H1 (cell line): ENCODE measurements around the gene SLC25A6. TPM values are rescaled to one million over a fixed set of nuclear protein-coding genes. Genes with fewer than 3 reads are reported as not detected.

Experiments used
- CTCF ChIA-PET: fragments of 300-600 bp; sonication (Branson Sonifier 250); formaldehyde crosslinking; loops from one replicate; lab custom pipeline; 2021; ENCODE audit not compliant: partially characterized antibody; lab: Charles Lee
- POLR2A ChIA-PET: fragments of 300-600 bp; sonication (Branson Sonifier 250); formaldehyde crosslinking; loops from one replicate; lab custom pipeline; 2021; ENCODE audit warnings: inconsistent platforms; ENCODE audit not compliant: partially characterized antibody; lab: Charles Lee
- DNase-seq, 2 experiments: peaks; one replicate each; pipeline versions ENCODE4 v3.0.0 to v3.0.0-alpha.2; 2010 to 2022; ENCODE audit warnings: low spot score in 2 of 2, low read depth in 1 of 2, mixed read lengths in 1 of 2
- FAIRE-seq: peaks from 2 replicates; lab custom pipeline; 2011; peaks lifted over from hg19 to GRCh38; lab: Jason Lieb, UNC
- H2AFZ ChIP-seq: 2 replicates; pipeline ENCODE4 v1.8.1; 2012; ENCODE audit warnings: low read length, inconsistent platforms
- H2AK5ac ChIP-seq: 2 replicates; pipeline ENCODE4 v1.6.1; 2013; ENCODE audit warnings: low read depth, low read length
- H2BK120ac ChIP-seq: replicated peaks from 2 replicates; pipeline ENCODE3; 2013; ENCODE audit warnings: low read depth, low read length, inconsistent platforms
- H2BK12ac ChIP-seq: 2 replicates; pipeline ENCODE4 v1.6.1; 2013; ENCODE audit warnings: low read depth, low read length
- H2BK15ac ChIP-seq: 2 replicates; pipeline ENCODE4 v1.6.1; 2013; ENCODE audit warnings: low read length
- H2BK20ac ChIP-seq: 2 replicates; pipeline ENCODE4 v1.6.1; 2013; ENCODE audit warnings: low read length
- H2BK5ac ChIP-seq: 2 replicates; pipeline ENCODE4 v1.6.1; 2013; ENCODE audit warnings: low read depth, low read length
- H3K14ac ChIP-seq: 2 replicates; pipeline ENCODE4 v1.6.1; 2013; ENCODE audit warnings: inconsistent platforms; ENCODE audit not compliant: insufficient read length
- H3K18ac ChIP-seq: 2 replicates; pipeline ENCODE4 v1.6.1; 2013; ENCODE audit warnings: low read length; ENCODE audit errors: extremely low read depth
- H3K23ac ChIP-seq: 2 replicates; pipeline ENCODE4 v1.6.1; 2013; ENCODE audit warnings: inconsistent platforms; ENCODE audit not compliant: insufficient read length
- H3K23me2 ChIP-seq: 2 replicates; pipeline ENCODE4 v1.6.1; 2013; ENCODE audit warnings: low read depth, low read length
- H3K27ac ChIP-seq: 2 replicates; pipeline ENCODE4 v1.6.1; 2011; ENCODE audit warnings: low read depth, low read length, inconsistent platforms
- H3K27me3 ChIP-seq, 4 experiments: replicated peaks in 1 of 4; 1 replicate in 1 of 4; 2 replicates in 3 of 4; pipeline versions ENCODE4 v1.6.1 to v1.8.1; 2011 to 2013; ENCODE audit warnings: low read length in 3 of 4, mild to moderate bottlenecking in 3 of 4, inconsistent platforms in 2 of 4, mixed read lengths in 2 of 4, moderate library complexity in 1 of 4; ENCODE audit not compliant: control insufficient read depth in 3 of 4, insufficient read depth in 3 of 4; ENCODE audit errors: extremely low read depth in 1 of 4
- H3K36me3 ChIP-seq, 4 experiments: 2 replicates each; pipeline versions ENCODE4 v1.6.1 to v1.8.1; 2011 to 2013; ENCODE audit warnings: mild to moderate bottlenecking in 4 of 4, low read length in 3 of 4, moderate library complexity in 2 of 4, control low read depth in 1 of 4, inconsistent platforms in 1 of 4; ENCODE audit not compliant: insufficient read depth in 4 of 4, control insufficient read depth in 2 of 4
- H3K4ac ChIP-seq: replicated peaks from 2 replicates; pipeline ENCODE3; 2013; ENCODE audit warnings: low read length, low read depth, mixed read lengths, inconsistent platforms; ENCODE audit not compliant: insufficient read length
- H3K4me1 ChIP-seq, 4 experiments: replicated peaks in 1 of 4; 1 replicate in 1 of 4; 2 replicates in 3 of 4; pipeline versions ENCODE4 v1.6.1 to v1.8.1; 2011 to 2013; ENCODE audit warnings: low read length in 3 of 4, inconsistent platforms in 2 of 4, mixed read lengths in 1 of 4; ENCODE audit not compliant: insufficient read depth in 4 of 4, control insufficient read depth in 3 of 4
- H3K4me2 ChIP-seq, 2 experiments: 2 replicates each; pipeline versions ENCODE4 v1.6.1 to v1.8.1; 2011 to 2013; ENCODE audit warnings: low read depth in 2 of 2, low read length in 2 of 2, control low read depth in 1 of 2, inconsistent platforms in 1 of 2, mild to moderate bottlenecking in 1 of 2; ENCODE audit not compliant: insufficient read depth in 1 of 2
- H3K4me3 ChIP-seq, 4 experiments: fragments of 200-600, 300-600 bp in 1 of 4; sonication (generic), shearing (Covaris generic), sonication (Bioruptor Twin) in 1 of 4; 2 replicates each; pipeline versions ENCODE4 v1.5.1 to v1.8.1; 2011 to 2016; ENCODE audit warnings: low read length in 4 of 4, low read depth in 3 of 4, control low read depth in 2 of 4, inconsistent platforms in 2 of 4, mild to moderate bottlenecking in 2 of 4, mixed read lengths in 1 of 4, moderate library complexity in 1 of 4; ENCODE audit not compliant: insufficient read depth in 2 of 4; ENCODE audit errors: extremely low read depth in 1 of 4
- H3K56ac ChIP-seq: replicated peaks from 2 replicates; pipeline ENCODE3; 2013; ENCODE audit warnings: low read depth, mild to moderate bottlenecking, mixed read lengths, low read length, inconsistent platforms; ENCODE audit not compliant: insufficient read length
- H3K79me1 ChIP-seq: 2 replicates; pipeline ENCODE4 v1.6.1; 2013; ENCODE audit warnings: low read depth, low read length, control low read depth
- H3K79me2 ChIP-seq, 2 experiments: 2 replicates each; pipeline versions ENCODE4 v1.6.1 to v1.8.1; 2012 to 2013; ENCODE audit warnings: low read length in 2 of 2, mild to moderate bottlenecking in 2 of 2, inconsistent platforms in 1 of 2; ENCODE audit not compliant: insufficient read depth in 2 of 2, control insufficient read depth in 1 of 2
- H3K9ac ChIP-seq, 4 experiments: replicated peaks in 1 of 4; 1 replicate in 1 of 4; 2 replicates in 3 of 4; pipeline versions ENCODE4 v1.6.1 to v1.8.1; 2011 to 2013; ENCODE audit warnings: low read depth in 3 of 4, low read length in 3 of 4, control low read depth in 2 of 4, mild to moderate bottlenecking in 2 of 4, moderate library complexity in 2 of 4, inconsistent platforms in 1 of 4; ENCODE audit errors: extremely low read depth in 1 of 4
- H3K9me3 ChIP-seq, 2 experiments: 2 replicates each; pipeline versions ENCODE4 v1.6.1 to v1.8.1; 2012 to 2013; ENCODE audit warnings: mild to moderate bottlenecking in 2 of 2, moderate library complexity in 2 of 2, control low read depth in 1 of 2, inconsistent platforms in 1 of 2, low read depth in 1 of 2, low read length in 1 of 2, mixed read lengths in 1 of 2; ENCODE audit not compliant: insufficient read depth in 2 of 2
- H4K20me1 ChIP-seq, 2 experiments: replicated peaks in 1 of 2; 2 replicates each; pipeline versions ENCODE3 to v1.8.1; 2011 to 2013; ENCODE audit warnings: inconsistent platforms in 2 of 2, low read length in 2 of 2, mild to moderate bottlenecking in 1 of 2; ENCODE audit not compliant: insufficient read depth in 2 of 2, control insufficient read depth in 1 of 2
- H4K5ac ChIP-seq: 2 replicates; pipeline ENCODE4 v1.6.1; 2013; ENCODE audit warnings: low read length, low read depth, mixed read lengths, inconsistent platforms; ENCODE audit not compliant: insufficient read length
- H4K8ac ChIP-seq: 2 replicates; pipeline ENCODE4 v1.8.0; 2013; ENCODE audit warnings: mild to moderate bottlenecking, moderate library complexity, low read length, inconsistent platforms; ENCODE audit not compliant: insufficient read depth; ENCODE audit errors: extremely low read depth
- H4K91ac ChIP-seq: replicated peaks from 2 replicates; pipeline ENCODE3; 2013; ENCODE audit warnings: low read length, mixed read lengths, inconsistent platforms; ENCODE audit not compliant: insufficient read length
- HDAC6 ChIP-seq: IDR thresholded peaks from one replicate; pipeline ENCODE4 v1.7.1; 2012; ENCODE audit warnings: low read depth, mild to moderate bottlenecking, inconsistent platforms, low read length, moderate library complexity
- POLR2AphosphoS5 ChIP-seq: IDR thresholded peaks from 2 replicates; pipeline ENCODE4 v1.6.1; 2011; ENCODE audit warnings: low read depth, low read length
- RFX5 ChIP-seq: IDR thresholded peaks from 2 replicates; pipeline ENCODE4 v1.6.1; 2011; ENCODE audit warnings: low read depth, low read length, improper control_type of control experiment, borderline replicate concordance
- WGBS, 2 experiments: shearing (Covaris generic) in 1 of 2; methylation state at CpG; one replicate each; pipeline versions ENCODE4 v1.1.6 to v1.1.7; 2013 to 2015; ENCODE audit warnings: low lambda C conversion rate in 2 of 2, mixed read lengths in 2 of 2, inconsistent platforms in 1 of 2, low coverage in 1 of 2, missing lambda C conversion rate in 1 of 2; ENCODE audit not compliant: insufficient replicate concordance in 2 of 2, insufficient coverage in 1 of 2, insufficient read length in 1 of 2; ENCODE audit errors: extremely low coverage in 1 of 2, missing lambda C conversion rate in 1 of 2; 5-methylcytosine and 5-hydroxymethylcytosine counted together
- polyA plus RNA-seq, 7 experiments: library from polyadenylated mRNA; depleted of rRNA in 3 of 7; stranded (reverse) in 5 of 7; unstranded in 2 of 7; fragments of >200 nt in 5 of 7; fragments of 200-250 nt in 2 of 7; gene quantifications; 1 replicate in 5 of 7; 2 replicates in 1 of 7; 4 replicates in 1 of 7; pipeline versions ENCODE4 v1.2.1 to v1.2.3, GENCODE V29; 2011 to 2013; ENCODE audit warnings: missing spikeins in 2 of 7, mixed read lengths in 2 of 7
- total RNA-seq: library from RNA; stranded (reverse); fragmentation: NEBNext Ultra II Directional; extraction: Animal tissue kit (Norgen Biotek cat#: 25700); gene quantifications from 2 replicates; pipeline ENCODE4 v1.2.1, GENCODE V29; 2021

Gene SLC25A6
- total and polyA plus RNA-seq, 2 of the 8 experiments (the other 6 are each of a cell fraction or from before 2014, with no cell fraction given), result 487 to 1,220 TPM

GRCh38 chrX:1400049-1400448 is 8.1 kb upstream of the SLC25A6 start:
- Histone ChIP-seq H2BK20ac (no peak overlapping the region), H3K18ac (no peak overlapping the region), H2BK15ac (no peak overlapping the region), H3K79me2 (peaks cover 0 to 14% of the 10 kb centered on the region in 2 experiments; a peak in 1 of 4 replicates), H2AFZ (no peak overlapping the region), H3K56ac (no peak overlapping the region), H3K23me2 (peaks cover 27% of the 10 kb centered on the region; the same call in 1 of the 2 replicates), H3K79me1 (peaks cover 8% of the 10 kb centered on the region), H2BK12ac (no peak overlapping the region), H3K27ac (no peak overlapping the region), H3K4me2 (no peak overlapping the region), H4K91ac (no peak overlapping the region), H3K9me3 (no peaks in the 10 kb centered on the region), H2AK5ac (no peak overlapping the region; the same call in 1 of the 2 replicates), H4K8ac (no peak overlapping the region), H3K27me3 (no peaks in the 10 kb centered on the region), H2BK5ac (no peak overlapping the region), H3K4me1 (peaks cover 0 to 9% (median 3%) of the 10 kb centered on the region in 4 experiments; a peak in 4 of 7 replicates), H3K36me3 (peaks cover 9 to 51% (median 29%) of the 10 kb centered on the region in 4 experiments), H3K4me3 (no peak overlapping the region), H3K4ac (no peak overlapping the region), H3K23ac (no peak overlapping the region), H4K20me1 (peaks cover 9 to 30% of the 10 kb centered on the region in 2 experiments), H4K5ac (no peak overlapping the region), H3K9ac (no peak overlapping the region), H2BK120ac (no peak overlapping the region), H3K14ac (no peak overlapping the region)
- DNase-seq (no peak), FAIRE-seq (no peak)
- CTCF ChIA-PET, result no interaction called here
- POLR2A ChIA-PET, result no interaction called here
- 80% methylated on average over 12 of the region's 12 CpGs; no CpG with 5 or more reads in 1 of the 2 experiments for WGBS, 2 experiments
- no peak for TF ChIP-seq HDAC6
- TF ChIP-seq POLR2AphosphoS5, result peak; percentile 46; the same call in 1 of the 2 replicates
- TF ChIP-seq RFX5, result no peak
